Fibroblast of skin of right biceps (primary cell): Measurements from ENCODE around the gene RNF10.
"Not testable (repeated sequence)": the region's sequence is repeated elsewhere in the genome, so short reads cannot be mapped to it uniquely, and the experiment has no call there.

Experiments used
- DNase-seq: peaks from one replicate; pipeline ENCODE4 v3.0.0-alpha.2; 2013

Gene RNF10

GRCh38 chr12:120581998-120582397 is 47.8 kb downstream of the RNF10 start:
- DNase-seq, result no peak

- peak; percentile 71 for DNase-seq
These were observed 49.4 kb downstream of the RNF10 start for GRCh38 chr12:120583478-120584030.

- peak; percentile 15 for DNase-seq
These were observed 50.4 kb downstream of the RNF10 start for GRCh38 chr12:120584343-120585149.

- no peak for DNase-seq
These were observed 52.0 kb downstream of the RNF10 start for GRCh38 chr12:120586206-120586605.

- no peak for DNase-seq
These were observed 52.7 kb downstream of the RNF10 start for GRCh38 chr12:120586860-120587259.

- no peak for DNase-seq
These were observed 54.2 kb downstream of the RNF10 start for GRCh38 chr12:120588371-120588770.

- DNase-seq, result no peak
These were observed 55.1 kb downstream of the RNF10 start for GRCh38 chr12:120588948-120589930.

GRCh38 chr12:120590741-120591407 is 56.7 kb downstream of the RNF10 start:
- DNase-seq, result no peak

- DNase-seq, result no peak
These were observed 58.2 kb downstream of the RNF10 start for GRCh38 chr12:120592121-120593049.

- DNase-seq, result no peak
These were observed 62.7 kb downstream of the RNF10 start for GRCh38 chr12:120596901-120597300.

- no peak for DNase-seq
These were observed 63.7 kb downstream of the RNF10 start for GRCh38 chr12:120597861-120598260.

- DNase-seq, result peak; percentile 20
These were observed 64.7 kb downstream of the RNF10 start for GRCh38 chr12:120598674-120599463.

- no peak for DNase-seq
These were observed 65.8 kb downstream of the RNF10 start for GRCh38 chr12:120599672-120600552.

- DNase-seq, result not testable (repeated sequence)
These were observed 68.3 kb downstream of the RNF10 start for GRCh38 chr12:120602416-120602815.

- no peak for DNase-seq
These were observed 76.4 kb downstream of the RNF10 start for GRCh38 chr12:120610560-120610959.

GRCh38 chr12:120611534-120611933 is 77.4 kb downstream of the RNF10 start:
- not testable (repeated sequence) for DNase-seq

GRCh38 chr12:120614848-120615247 is 80.7 kb downstream of the RNF10 start:
- no peak for DNase-seq

GRCh38 chr12:120617193-120617592 is 83.0 kb downstream of the RNF10 start:
- DNase-seq, result not testable (repeated sequence)

GRCh38 chr12:120617767-120618166 is 83.6 kb downstream of the RNF10 start:
- not testable (repeated sequence) for DNase-seq
